HFF-Myc (cell line): ENCODE data around the gene HHIPL1.

ENCODE experiments used
- DNase-seq: peaks from one replicate; pipeline ENCODE4 v3.0.0-alpha.2; 2011; ENCODE audit warnings: low read depth; ENCODE audit errors: extremely low read depth
- H3K4me3 ChIP-seq: replicated peaks from 2 replicates; pipeline ENCODE4 v1.5.1; 2011; ENCODE audit warnings: low read depth, mild to moderate bottlenecking, control low read depth, low read length
- CTCF ChIP-seq: IDR thresholded peaks from 2 replicates; pipeline ENCODE4 v1.5.1; 2012; ENCODE audit warnings: mild to moderate bottlenecking, low read depth, low read length, control low read depth; ENCODE audit errors: missing control alignments

Gene HHIPL1

GRCh38 chr14:99627100-99627499, 17.8 kb upstream of the HHIPL1 start:
- no peak overlapping the region for H3K4me3 ChIP-seq
- TF ChIP-seq CTCF = no peak
- DNase-seq = no peak

GRCh38 chr14:99627510-99628381, 17.2 kb upstream of the HHIPL1 start:
- DNase-seq = no peak
- H3K4me3 ChIP-seq = no peak overlapping the region
- no peak for TF ChIP-seq CTCF

GRCh38 chr14:99628887-99629618, 15.9 kb upstream of the HHIPL1 start:
- peak; percentile 99 for TF ChIP-seq CTCF
- no peak for DNase-seq
- no peak overlapping the region for H3K4me3 ChIP-seq

GRCh38 chr14:99630202-99630601, 14.7 kb upstream of the HHIPL1 start:
- no peak for TF ChIP-seq CTCF
- no peak overlapping the region for H3K4me3 ChIP-seq
- no peak for DNase-seq

GRCh38 chr14:99632410-99633035, 12.4 kb upstream of the HHIPL1 start:
- DNase-seq = no peak
- no peak for TF ChIP-seq CTCF

GRCh38 chr14:99633141-99633540, 11.8 kb upstream of the HHIPL1 start:
- DNase-seq = no peak
- no peak for TF ChIP-seq CTCF
- no peak overlapping the region for H3K4me3 ChIP-seq

More at GRCh38 chr14:99632410-99633035, 12.4 kb upstream of the HHIPL1 start:
- H3K4me3 ChIP-seq = no peak overlapping the region
